OCI-LY7 (cell line): Measurements from ENCODE around the gene MPL. TPM values are rescaled to one million over a fixed set of nuclear protein-coding genes. Genes with fewer than 3 reads are reported as not detected.
A peak's percentile ranks its signal among the peaks of the same experiment; 100 is the strongest.

Experiments
- BruUV-seq: library from RNA; stranded (reverse); fragments of 400-500 nt; replicated peaks from 2 replicates; lab custom pipeline; 2021; lab: Mats Ljungman, UMichigan
- CTCF ChIA-PET: fragments of 300-600 bp; sonication (Branson Sonifier 250); formaldehyde crosslinking; loops from one replicate; lab custom pipeline; 2022; ENCODE audit warnings: antibody characterized with exemption; ENCODE audit not compliant: unreplicated experiment; lab: Charles Lee
- POLR2A ChIA-PET: fragments of 300-600 bp; sonication (Branson Sonifier 250); formaldehyde crosslinking; loops from one replicate; lab custom pipeline; 2022; ENCODE audit warnings: antibody characterized with exemption; lab: Charles Lee
- DNase-seq: peaks from one replicate; pipeline ENCODE4 v3.0.0-alpha.2; 2015; ENCODE audit warnings: low spot score
- H2AFZ ChIP-seq: fragments of 200-600 bp; sonication (generic), shearing (Covaris generic); 2 replicates; pipeline ENCODE4 v1.6.1; 2014; ENCODE audit warnings: mild to moderate bottlenecking, antibody characterized with exemption, low read length, moderate library complexity
- H3K27ac ChIP-seq: fragments of 200-600 bp; sonication (generic); 2 replicates; pipeline ENCODE4 v1.5.1; 2014; ENCODE audit warnings: mixed run types, low read depth, mild to moderate bottlenecking, moderate library complexity, low read length, inconsistent platforms; ENCODE audit not compliant: poor library complexity, severe bottlenecking
- H3K36me3 ChIP-seq: fragments of 200-600 bp; sonication (generic); 2 replicates; pipeline ENCODE4 v1.6.1; 2014; ENCODE audit warnings: mild to moderate bottlenecking, antibody characterized with exemption, low read length, moderate library complexity, mixed read lengths; ENCODE audit not compliant: insufficient read depth
- H3K4me1 ChIP-seq: fragments of 200-600 bp; sonication (generic); 2 replicates; pipeline ENCODE4 v1.5.1; 2014; ENCODE audit warnings: mild to moderate bottlenecking, low read length; ENCODE audit not compliant: insufficient read depth, poor library complexity, severe bottlenecking
- H3K4me2 ChIP-seq: fragments of 200-600 bp; sonication (generic); 2 replicates; pipeline ENCODE4 v1.6.1; 2014; ENCODE audit warnings: mild to moderate bottlenecking, low read length
- H3K4me3 ChIP-seq: fragments of 200-600 bp; sonication (generic); 2 replicates; pipeline ENCODE4 v1.5.1; 2014; ENCODE audit warnings: mild to moderate bottlenecking, low read depth, low read length; ENCODE audit not compliant: poor library complexity, severe bottlenecking
- H3K79me2 ChIP-seq: fragments of 200-600 bp; sonication (generic); 2 replicates; pipeline ENCODE4 v1.6.1; 2016; ENCODE audit warnings: low read depth, mild to moderate bottlenecking, low read length, moderate library complexity, mixed read lengths; ENCODE audit not compliant: insufficient read depth
- H3K9me2 ChIP-seq: fragments of 200-600 bp; sonication (generic); 2 replicates; pipeline ENCODE4 v1.6.1; 2016; ENCODE audit warnings: mild to moderate bottlenecking, low read length, mixed read lengths; ENCODE audit not compliant: insufficient read depth
- H3K9me3 ChIP-seq: fragments of 200-600 bp; sonication (generic); 2 replicates; pipeline ENCODE4 v1.6.1; 2014; ENCODE audit warnings: mild to moderate bottlenecking, mixed run types, low read length, mixed read lengths
- H4K20me1 ChIP-seq: fragments of 200-600 bp; sonication (generic); 2 replicates; pipeline ENCODE4 v1.6.1; 2014; ENCODE audit warnings: mild to moderate bottlenecking, antibody characterized with exemption, low read length, moderate library complexity, mixed read lengths; ENCODE audit not compliant: insufficient read depth
- EZH2phosphoT487 ChIP-seq: fragments of 200-600 bp; sonication (generic); IDR thresholded peaks from 2 replicates; pipeline ENCODE4 v1.6.1; 2018; ENCODE audit warnings: low read depth, borderline replicate concordance, mild to moderate bottlenecking, mixed run types, antibody characterized with exemption, low read length, moderate library complexity, mixed read lengths
- intact Hi-C: fragments of 100-400 bp; cut with micrococcal nuclease; formaldehyde crosslinking; loops from one replicate; pipeline ENCODE4 v1.10.0; 2022; ENCODE audit not compliant: unreplicated experiment
- total RNA-seq, 2 experiments: library from RNA; depleted of rRNA in 1 of 2; stranded (reverse); fragments of >200 nt in 1 of 2; shearing (Covaris generic) in 1 of 2; gene quantifications; 2 replicates each; pipeline ENCODE4 v1.2.3, GENCODE V29; 2014 to 2022
- TF ChIP-seq, protein P1 (sequence below): fragments of 200-600 bp; sonication (generic); conservative IDR thresholded peaks from 2 replicates; pipeline ENCODE4 v1.5.1; 2014; ENCODE audit warnings: mild to moderate bottlenecking, antibody characterized with exemption, low read length, moderate library complexity, mixed read lengths

The MPL gene
- total RNA-seq, 2 experiments from 2014 or later, result not detected

DNA sequence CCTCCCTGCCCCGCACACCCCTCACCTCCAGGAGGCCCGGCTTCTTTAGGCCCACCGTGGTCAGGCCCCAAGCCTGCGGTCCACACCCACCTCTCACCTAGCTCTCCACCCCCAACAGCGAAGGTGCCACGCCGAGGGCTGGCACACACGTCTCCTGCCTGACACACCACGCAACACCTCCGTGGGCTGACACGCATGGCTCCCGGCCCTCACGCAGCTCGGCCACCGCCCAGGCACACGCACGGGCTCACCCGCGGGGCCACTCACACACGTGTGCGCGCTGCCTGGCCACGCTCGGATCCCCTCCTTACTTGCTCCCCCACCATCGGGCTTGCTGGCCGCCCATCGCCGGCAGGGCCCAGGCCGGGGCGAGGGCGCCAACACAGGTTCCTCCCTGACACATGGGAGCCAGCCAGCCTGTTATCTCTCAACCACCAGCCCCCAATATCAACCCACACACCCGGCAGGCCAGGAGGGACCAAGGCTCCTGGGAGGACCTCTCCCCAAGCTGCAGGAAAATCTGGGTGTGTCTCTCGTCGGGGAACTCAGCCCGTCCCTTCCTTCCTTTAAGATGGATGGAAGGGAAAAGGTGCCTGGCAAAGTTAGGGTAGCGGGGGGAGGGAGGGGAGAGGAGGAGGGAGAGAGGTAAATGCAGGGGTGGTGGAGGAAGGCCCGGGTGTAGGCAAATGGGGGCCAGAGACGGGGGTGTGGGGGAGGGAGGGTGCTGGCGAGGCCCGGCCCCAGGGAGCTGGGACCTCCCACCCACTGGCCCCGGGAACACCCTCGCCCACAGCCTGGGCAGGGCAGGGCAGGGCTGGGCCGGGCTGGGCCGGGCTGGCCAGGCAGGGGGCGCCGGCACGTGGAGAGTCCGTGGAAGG lies 29.6 kb downstream of the MPL start:
- no peaks in the 10 kb centered on the region for H3K9me3 ChIP-seq
- peaks cover 33% of the 10 kb centered on the region for H3K36me3 ChIP-seq
- H3K4me1 ChIP-seq, result peaks cover 18% of the 10 kb centered on the region
- BruUV-seq, result no TSS peak
- peak overlapping the region; percentile 93 for H3K4me3 ChIP-seq
- peak; percentile 43 for DNase-seq
- H3K79me2 ChIP-seq, result peaks cover 12% of the 10 kb centered on the region; the same call in 1 of the 2 replicates
- POLR2A ChIA-PET, result interaction anchor here (0.6 to 1.4 kb wide), 6 partner anchors 9 to 60 kb away, joined by 3 to 13 read pairs (median 4); partner anchors contain the start of genes CDC20, MED8 and SZT2
- TF ChIP-seq, protein P1, sequence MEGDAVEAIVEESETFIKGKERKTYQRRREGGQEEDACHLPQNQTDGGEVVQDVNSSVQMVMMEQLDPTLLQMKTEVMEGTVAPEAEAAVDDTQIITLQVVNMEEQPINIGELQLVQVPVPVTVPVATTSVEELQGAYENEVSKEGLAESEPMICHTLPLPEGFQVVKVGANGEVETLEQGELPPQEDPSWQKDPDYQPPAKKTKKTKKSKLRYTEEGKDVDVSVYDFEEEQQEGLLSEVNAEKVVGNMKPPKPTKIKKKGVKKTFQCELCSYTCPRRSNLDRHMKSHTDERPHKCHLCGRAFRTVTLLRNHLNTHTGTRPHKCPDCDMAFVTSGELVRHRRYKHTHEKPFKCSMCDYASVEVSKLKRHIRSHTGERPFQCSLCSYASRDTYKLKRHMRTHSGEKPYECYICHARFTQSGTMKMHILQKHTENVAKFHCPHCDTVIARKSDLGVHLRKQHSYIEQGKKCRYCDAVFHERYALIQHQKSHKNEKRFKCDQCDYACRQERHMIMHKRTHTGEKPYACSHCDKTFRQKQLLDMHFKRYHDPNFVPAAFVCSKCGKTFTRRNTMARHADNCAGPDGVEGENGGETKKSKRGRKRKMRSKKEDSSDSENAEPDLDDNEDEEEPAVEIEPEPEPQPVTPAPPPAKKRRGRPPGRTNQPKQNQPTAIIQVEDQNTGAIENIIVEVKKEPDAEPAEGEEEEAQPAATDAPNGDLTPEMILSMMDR, result no peak
- TF ChIP-seq EZH2phosphoT487, result no peak
- no peaks in the 10 kb centered on the region for H4K20me1 ChIP-seq
- H3K27ac ChIP-seq, result peak overlapping the region; percentile 76
- H3K4me2 ChIP-seq, result peak overlapping the region; percentile 98
- H2AFZ ChIP-seq, result peak overlapping the region; percentile 5; the same call in 1 of the 2 replicates
- intact Hi-C loops, result no loop called here
- no peaks in the 10 kb centered on the region for H3K9me2 ChIP-seq
- CTCF ChIA-PET, result interaction anchor here (0.6 to 1.0 kb wide), 3 partner anchors 11 to 87 kb away, joined by 3 to 6 read pairs (median 3); no protein-coding TSS in a partner anchor

DNA sequence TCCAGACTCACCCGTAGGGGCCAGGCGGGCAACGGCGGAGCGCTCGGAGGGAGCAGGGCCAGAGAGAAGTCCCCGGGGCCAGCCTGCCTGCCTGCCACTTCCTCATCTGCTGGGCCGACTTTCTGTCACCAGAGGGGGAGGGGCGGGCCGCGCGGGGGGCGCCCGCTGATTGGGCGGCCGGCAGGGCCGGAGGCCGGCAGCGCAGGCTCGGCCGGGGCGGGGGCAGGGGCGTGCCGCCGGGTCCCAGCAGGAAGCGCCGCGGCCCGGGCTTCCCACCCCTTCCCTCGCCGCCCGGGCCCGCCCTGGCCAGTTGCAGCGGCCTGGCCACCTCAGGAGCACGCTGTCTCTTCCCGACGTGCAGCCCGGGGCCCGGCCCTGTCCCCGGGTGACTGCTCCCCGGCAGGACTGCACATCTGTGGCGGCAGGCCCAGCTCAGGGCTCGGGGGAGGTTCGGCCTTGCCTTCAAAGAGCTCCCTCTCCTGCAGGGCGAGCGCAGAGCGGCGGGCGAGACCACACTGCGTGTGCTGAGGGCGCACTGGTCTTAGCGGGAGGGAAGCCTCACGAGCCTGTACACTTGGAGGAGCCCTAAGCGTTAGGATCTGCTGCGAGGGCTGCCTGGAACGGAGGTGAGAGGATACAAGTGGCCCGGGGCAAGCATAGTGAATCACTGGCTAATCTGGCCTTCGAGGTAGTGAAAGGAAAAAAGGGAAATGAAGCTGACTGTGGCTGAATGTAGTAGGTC lies 30.5 kb downstream of the MPL start, which contains the start of gene ELOVL1:
TSS of gene ELOVL1 (minus strand) at position 108 of the 742 bp plus-strand sequence. CDS start 2,402 bp downstream, outside the sequence.
- H3K9me3 ChIP-seq, result no peaks in the 10 kb centered on the region
- BruUV-seq, result no TSS peak
- H3K9me2 ChIP-seq, result no peaks in the 10 kb centered on the region
- H3K4me3 ChIP-seq, result peak within 1 kb of the TSS; percentile 93
- H3K79me2 ChIP-seq, result peaks cover 12% of the 10 kb centered on the region; the same call in 1 of the 2 replicates
- peak; percentile 92 for DNase-seq
- TF ChIP-seq, protein P1, result peak; percentile 63
- TF ChIP-seq EZH2phosphoT487, result no peak
- H4K20me1 ChIP-seq, result no peaks in the 10 kb centered on the region
- H3K4me1 ChIP-seq, result peaks cover 18% of the 10 kb centered on the region
- H3K27ac ChIP-seq, result peak within 1 kb of the TSS; percentile 76
- intact Hi-C loops, result loop anchor here (1.0 kb wide), 2 partner anchors 10 to 21 kb away; partner anchors contain the start of genes CDC20, MED8 and SZT2
- POLR2A ChIA-PET, result interaction anchor here (0.7 to 1.4 kb wide), 8 partner anchors 8 to 282 kb away, joined by 3 to 13 read pairs (median 4); partner anchors contain the start of genes CDC20, KDM4A, MED8 and SZT2
- H3K4me2 ChIP-seq, result peak within 1 kb of the TSS; percentile 98
- CTCF ChIA-PET, result interaction anchor here (1.0 kb wide), 2 partner anchors 10 to 46 kb away, joined by 3 to 6 read pairs; no protein-coding TSS in a partner anchor
- H2AFZ ChIP-seq, result peak within 1 kb of the TSS; percentile 7; the same call in 1 of the 2 replicates
- H3K36me3 ChIP-seq, result peaks cover 25% of the 10 kb centered on the region
